Measurements from ENCODE around the gene PDE3B.
"Not testable (repeated sequence)": the region's sequence is repeated elsewhere in the genome, so short reads cannot be mapped to it uniquely, and the experiment has no call there.

DNA sequence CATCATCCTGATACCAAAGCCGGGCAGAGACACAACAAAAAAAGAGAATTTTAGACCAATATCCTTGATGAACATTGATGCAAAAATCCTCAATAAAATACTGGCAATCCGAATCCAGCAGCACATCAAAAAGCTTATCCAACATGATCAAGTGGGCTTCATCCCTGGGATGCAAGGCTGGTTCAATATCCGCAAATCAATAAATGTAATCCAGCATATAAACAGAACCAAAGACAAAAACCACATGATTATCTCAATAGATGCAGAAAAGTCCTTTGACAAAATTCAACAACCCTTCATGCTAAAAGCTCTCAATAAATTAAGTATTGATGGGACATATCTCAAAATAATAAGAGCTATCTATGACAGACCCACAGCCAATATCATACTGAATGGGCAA, 21.3 kb downstream of the PDE3B start:
- TF ChIP-seq ZNF274 (IDR thresholded peaks at IDR 0.05; ENCODE audit: low read depth, low read length); YY1 (IDR thresholded peaks at IDR 0.05; ENCODE audit: insufficient read depth, insufficient read length); SUZ12 (IDR thresholded peaks at IDR 0.05; ENCODE audit: extremely low read depth, insufficient read depth, insufficient read length): not testable (repeated sequence)
